GM15510 (cell line): ENCODE results near the gene ZDHHC19.

Source experiments
- POLR2A ChIP-seq: IDR thresholded peaks from 3 replicates; pipeline ENCODE4 v1.6.1; 2011; ENCODE audit warnings: borderline replicate concordance; ENCODE audit not compliant: insufficient read length; ENCODE audit errors: extremely low read depth

Gene ZDHHC19

DNA sequence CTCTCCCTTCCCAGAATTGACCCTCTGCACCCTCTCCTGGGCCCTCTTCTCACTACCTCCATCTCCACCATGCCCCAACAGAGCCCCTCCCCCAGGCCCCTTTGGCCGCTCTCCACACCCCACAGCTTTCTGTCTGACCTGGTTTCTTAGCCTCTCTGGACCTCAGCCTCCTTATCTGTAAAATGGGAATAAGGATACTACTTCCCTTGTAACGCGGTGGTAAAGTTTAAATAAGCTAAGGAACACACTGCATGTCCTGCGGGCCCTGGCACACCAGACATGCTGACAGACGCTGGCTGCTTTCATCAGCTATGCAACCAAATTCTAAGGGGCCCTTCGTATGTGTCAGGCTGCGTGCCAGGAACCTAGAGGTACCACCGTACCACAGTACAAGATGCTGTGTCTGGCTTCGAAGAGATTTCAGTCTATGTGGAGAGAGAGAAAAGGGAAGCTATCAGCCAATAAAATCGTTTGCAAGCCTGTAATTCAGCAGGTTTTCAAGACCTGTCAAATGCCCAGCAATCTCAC is 4.4 kb upstream of the ZDHHC19 start:
- no peak for TF ChIP-seq POLR2A

DNA sequence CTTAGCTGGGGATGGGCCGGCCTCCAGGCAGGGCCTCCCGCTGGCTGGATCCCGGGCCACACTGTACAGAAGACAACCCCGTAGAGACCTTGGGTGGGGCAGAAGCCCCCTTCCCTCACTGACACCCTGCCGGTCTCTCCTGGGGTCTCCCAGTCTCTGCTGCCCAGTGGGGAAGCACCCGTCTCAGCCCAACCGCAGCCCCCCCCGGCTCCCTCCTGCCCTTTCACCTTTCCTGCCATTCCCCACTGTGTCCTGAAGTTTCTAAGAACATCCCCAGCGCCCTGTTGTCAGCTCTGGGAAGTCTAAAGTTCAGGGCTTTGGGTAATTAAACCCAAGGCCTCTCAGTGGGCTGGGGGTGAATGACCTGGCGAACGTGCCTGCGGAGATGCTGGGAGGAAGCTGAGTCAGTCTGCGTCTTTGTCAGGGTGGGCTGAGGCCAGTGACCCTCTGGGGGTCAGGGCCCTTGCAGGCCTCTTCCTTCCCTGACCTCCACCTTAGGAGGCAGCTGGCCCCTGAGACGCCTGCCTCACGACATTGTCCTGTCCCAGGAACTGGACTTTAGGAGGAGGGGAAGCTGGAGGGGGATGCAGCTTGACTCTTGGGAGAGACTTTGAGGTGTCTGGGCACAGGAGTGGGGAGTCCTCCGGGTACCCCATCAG is 3.7 kb upstream of the ZDHHC19 start:
- TF ChIP-seq POLR2A, result no peak

DNA sequence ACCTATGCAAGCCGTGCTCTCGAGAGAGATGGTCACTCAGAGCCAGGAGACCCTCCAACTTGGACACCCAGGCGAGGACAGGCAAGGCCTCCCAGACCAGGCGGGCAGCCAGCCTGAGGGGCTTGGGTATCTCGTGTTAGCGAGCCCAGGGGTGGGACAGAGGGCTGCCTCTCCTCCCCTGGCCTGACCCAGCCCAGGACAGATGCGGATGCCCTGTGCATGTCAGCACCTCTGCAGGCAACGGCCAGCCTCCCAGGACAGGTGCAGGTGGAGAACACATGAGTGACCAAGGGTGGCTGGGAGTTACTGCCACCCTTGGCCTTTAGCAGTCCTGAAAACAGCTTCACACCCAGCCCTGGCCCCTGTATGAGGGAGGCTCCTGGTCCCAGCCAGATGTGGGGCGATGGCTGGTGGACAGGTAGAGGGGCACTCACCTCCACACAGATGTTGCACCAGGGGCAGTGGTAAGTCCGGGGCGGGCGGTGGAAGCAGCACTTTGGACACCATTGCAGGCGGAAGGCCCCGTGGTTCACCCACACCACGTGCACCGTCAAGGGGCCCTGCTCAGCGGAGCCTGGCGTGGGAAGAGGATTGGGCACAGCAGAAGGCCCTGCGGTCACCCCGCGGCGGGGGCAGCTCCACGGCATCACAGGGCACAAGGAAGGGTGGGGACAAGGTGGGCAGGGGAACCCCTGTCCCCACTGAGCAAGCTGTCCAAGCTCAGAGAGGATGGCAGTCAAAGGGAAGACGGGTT is 2.1 kb downstream of the ZDHHC19 start:
- TF ChIP-seq POLR2A, result no peak

DNA sequence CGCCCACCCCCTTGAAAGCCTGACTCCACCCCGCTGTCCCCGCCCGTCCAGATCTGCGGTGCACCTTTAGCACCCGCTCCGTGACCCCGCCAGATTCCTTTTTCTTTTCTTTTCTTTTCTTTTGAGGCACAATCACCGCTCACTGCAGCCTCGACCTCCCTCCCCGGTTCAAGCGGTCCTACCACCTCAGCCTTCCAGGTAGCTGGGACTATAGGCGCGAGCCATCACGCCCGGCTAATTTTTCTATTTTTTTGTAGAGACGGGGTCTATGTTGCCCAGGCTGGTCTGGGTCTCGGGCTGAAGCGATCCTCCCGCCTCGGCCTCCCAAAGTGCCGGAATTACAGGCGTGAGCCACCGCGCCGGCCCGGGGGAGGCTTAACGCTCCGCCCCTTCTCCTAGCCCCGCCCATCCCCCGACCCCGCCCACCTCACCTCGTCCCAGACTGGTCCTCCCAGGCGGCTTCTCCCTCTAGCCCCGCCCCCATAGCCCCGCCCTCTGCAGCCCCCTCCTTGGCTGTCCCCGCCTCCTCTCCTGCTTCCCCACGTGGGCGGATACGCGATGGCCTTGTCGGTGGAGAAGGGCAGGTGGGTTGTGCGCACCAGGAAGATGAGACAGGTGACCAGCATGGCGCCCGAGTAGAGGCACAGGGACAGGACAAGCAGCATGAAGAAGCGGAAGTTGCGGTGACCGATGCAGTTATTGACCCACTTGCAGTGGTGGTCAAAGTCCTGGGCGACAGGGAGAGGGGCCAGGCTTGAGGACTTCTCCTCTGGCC is 3.2 kb downstream of the ZDHHC19 start:
- no peak for TF ChIP-seq POLR2A

DNA sequence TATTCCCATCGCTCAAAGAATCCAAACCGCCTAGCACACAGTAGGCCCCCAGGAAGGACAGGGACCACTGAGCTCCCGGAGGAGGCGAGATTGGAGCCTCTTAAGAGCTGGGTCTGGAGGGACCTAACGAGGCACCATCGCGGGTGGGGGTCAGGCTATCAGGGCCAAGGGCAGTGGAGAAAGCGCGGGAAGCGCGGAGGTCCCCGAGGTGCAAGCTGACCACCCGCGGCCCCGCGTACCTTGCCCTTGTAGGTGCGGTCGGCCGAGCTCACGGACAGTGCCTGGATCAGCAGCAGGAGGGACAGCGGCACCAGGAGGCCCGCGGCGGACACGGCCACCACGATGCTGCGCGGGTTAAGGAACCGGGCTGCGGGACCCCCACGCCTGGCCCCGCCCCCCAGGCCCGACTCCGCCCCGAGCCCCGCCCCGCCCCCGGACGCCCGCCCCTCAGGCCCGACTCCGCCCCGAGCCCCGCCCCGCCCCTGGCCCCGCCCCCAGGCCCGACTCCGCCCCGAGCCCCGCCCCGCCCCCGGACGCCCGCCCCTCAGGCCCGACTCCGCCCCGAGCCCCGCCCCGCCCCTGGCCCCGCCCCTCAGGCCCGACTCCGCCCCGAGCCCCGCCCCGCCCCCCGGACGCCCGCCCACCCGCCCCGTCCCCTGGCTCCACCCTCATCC is 3.9 kb downstream of the ZDHHC19 start:
- no peak for TF ChIP-seq POLR2A

DNA sequence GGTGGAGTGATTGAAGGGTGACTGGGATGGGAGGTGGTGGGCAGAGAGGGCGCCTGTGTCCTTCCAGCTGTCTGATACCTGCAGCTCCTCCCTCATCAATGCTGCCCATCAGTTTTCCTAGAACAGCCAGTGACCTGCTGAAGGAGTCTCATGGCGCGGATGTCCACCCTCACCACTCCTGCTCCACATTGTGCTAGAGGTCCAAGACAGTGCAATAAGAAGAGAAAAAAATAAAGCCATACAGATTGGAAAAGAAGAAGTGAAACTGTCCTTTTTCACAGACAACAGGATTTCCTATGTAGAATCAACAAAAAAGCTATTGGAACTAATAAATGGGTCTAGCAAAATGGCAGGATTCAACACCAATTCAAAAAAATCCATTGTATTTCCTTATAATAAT is 7.4 kb downstream of the ZDHHC19 start:
- no peak for TF ChIP-seq POLR2A

DNA sequence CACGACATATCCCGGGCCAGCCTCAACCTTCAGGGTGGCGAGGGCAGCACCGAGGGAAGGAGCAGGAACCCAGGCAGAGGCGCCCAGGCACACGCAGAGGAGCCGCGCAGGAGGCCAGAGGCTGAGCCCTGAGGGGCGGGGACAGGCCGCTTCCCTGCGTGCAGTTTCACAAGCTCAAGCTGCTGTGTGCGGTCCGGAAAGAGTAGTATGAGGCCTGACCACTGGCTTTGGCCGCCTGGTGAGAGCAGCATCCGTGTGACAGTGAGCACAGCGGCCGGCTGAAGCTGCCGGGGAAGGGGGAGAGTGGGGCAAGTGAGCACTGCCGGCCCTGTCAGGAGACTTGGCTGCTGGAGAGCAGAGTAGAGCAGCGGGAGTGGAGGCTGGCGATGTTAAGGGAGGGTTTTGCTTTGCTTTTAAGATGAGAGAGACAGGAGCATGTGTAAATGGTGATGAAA is 8.7 kb downstream of the ZDHHC19 start:
- TF ChIP-seq POLR2A, result no peak

DNA sequence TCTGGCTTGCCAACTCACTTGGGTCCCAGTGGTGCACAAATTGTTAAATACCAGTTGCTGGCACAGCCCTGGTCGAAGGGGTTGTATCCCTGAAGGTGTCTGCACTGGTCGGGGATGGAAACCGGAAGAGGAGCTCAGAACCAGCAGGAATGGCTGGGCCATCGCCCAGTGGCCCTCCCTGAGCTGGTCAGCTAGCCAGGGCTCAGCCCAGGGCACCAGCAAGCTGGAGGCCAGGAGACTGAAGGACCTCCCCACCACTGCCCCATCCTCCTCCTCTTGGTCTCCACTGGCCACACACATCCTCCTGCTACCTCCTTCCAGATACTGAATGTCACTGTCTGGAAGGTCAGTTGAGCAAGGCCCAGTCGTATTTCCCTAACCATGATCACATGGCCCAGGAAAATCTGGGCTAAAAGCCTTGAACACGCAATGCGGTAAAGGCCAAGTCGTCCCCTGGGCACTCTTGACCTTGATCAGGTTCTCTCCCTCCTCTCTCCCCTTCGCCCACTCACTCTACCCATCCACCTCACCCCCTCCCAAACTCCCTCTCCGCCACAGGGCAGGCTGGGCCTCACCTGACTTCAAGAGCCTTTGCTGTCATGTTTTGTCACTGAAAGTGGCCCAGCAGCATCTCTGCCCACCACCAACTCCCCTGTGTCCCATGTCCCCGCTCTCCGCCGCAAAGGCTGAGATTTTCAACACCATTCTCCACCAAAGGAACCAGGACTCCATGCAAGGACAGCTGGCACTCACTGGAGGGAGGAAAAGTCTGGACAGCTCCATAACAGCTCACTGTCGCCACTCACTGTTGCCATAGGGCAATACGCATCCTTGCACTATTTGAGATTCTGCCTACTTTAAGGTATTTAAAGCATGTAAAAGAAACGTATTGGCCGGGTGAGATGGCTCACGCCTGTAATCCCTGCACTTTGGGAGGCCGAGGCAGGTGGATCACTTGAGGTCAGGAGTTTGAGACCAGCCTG is 12.1 kb downstream of the ZDHHC19 start:
- no peak for TF ChIP-seq POLR2A

DNA sequence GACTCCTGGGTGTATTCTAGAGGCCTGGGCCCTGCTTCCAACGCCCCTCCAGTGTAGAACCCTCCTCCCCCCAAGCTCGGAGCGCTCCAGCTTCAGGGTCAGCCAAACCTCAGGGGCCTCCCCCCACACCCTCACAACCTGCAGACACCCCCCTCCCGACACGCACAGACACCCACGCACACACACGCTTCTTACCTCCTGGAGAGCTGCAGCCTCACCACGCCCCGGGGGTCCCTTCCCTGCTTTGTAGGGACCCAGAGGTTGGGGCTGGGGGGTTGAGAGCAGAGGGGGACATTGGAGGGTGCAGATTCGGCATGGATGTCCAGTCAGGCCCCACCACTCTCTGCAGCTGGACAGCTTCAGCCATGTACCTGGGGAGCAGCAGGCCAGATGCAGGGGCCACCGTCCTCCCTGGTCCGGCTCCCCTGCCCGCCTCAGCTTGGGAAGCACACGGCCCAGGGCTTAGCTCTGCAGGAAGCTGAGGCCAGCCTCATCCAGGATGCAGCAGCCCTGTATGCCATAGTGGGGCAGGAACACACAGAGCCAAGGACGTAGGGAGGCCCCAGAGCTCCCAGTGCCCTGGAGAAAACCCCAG is 13.0 kb downstream of the ZDHHC19 start:
- TF ChIP-seq POLR2A, result no peak

DNA sequence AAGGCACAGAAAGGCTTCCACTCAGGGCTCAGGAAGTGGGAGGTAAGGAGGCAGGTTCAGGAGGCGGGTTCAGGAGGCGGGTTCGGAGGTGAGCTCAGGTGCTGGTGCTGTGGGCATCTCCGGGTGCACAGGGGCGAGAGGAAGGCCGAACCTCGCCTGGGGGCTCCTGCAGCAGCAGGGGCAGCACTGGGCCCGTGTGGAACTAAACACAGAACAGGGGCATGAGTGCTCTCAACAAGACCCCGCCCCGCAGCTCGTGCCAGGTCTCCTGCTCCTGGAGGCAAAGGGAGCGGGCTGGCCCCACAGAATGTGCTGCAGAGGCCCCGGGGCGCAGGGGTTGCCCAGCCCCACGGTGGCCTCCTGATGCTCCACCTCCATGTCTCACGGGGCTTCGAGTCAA is 13.7 kb downstream of the ZDHHC19 start:
- no peak for TF ChIP-seq POLR2A

DNA sequence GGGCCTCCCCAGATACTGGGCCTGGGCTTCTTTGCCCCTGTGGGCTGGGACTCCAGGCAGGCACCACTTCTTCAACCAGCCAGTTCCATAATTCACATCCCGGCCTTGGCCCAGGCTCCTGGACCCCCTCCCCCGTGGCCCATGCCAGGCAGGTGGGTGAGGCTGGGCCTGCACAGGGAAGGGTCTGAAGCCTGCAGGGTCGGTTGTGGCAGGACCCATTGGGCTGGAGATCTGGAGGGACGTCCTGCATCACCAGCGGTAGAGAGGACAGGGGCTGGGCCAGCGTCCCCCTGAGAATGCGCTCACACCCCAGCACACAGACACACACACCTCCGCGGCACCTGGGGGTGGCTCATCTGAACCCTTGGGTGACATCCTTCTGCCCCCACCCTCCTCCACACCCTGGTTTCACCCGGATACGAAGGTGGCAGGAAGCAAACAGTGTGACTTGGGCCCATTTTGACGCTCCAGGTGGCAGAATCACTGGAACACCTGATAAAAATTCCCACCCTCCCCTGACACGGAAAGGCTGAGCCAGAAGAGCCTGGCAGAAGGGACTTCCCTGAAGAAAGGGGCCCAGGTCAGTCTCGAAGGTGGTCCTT is 15.4 kb downstream of the ZDHHC19 start:
- TF ChIP-seq POLR2A, result no peak

DNA sequence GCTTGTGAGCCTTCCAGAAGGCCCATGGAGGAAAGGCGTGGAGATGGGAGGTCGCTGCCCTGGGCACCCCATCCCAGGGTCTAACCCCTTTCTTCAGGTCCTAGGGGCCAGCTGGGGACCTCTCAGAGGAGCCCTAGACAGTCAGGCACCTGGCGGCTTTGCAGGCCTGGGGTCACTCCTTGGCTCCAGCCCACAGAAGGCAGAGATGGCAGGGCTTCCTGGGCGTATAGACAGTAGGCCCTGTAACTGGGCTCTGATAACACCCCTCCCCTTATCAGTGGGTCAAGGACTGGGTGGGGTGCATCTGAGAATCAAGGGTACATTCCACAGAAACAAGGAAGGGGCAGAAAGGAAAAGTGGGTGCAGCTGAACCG is 16.7 kb downstream of the ZDHHC19 start:
- TF ChIP-seq POLR2A, result no peak

DNA sequence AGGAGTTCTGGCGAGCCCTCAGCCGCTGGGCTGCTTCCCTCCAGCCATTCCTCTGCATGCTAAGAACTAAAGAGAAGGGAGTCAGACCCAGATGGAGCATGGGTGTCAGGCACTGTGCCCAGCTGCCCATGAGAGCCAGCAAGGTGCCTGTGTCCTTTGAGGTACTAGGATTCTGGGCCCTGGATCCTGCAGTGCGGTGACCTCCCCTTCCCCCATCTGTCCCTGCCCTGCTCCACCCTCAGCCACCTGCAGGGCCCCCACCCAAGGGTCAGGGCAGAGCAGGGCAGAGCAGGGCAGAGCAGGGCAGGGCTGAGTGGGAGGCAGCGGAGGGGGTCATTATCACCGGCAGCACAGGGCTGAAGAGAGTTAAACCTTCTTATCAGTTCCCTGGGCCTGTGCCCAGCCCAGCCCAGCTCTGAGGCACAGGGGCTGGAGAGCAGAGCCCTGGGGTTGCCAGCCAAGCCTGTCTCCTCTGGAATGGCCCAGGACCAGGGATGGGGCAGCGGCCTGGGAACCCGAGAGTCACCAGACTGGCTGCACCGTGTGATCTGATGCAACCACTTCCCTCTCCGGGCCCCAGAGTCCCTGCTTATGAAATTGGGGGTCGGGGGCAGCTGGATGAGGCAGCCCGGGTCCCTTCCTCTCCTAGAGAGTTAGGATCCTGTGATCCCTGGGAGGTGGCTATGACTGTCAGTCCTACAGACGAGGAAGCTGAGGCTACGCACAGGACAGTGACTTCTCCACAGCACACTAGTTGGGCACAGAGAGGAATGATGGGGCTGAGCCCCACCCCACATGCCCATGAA is 17.3 kb downstream of the ZDHHC19 start:
- TF ChIP-seq POLR2A, result no peak
